Peyer's patch (tissue), 4 donors: ENCODE data around the gene CLRN1.

Source experiments
- CTCF ChIP-seq, 6 experiments: fragments of 450-650 bp in 4 of 6; fragments of 200-600 bp in 2 of 6; sonication (generic) in 1 of 6; IDR thresholded peaks; one replicate each; pipeline ENCODE4 v1.5.1; 2017 to 2019; ENCODE audit warnings: antibody characterized with exemption in 6 of 6, mild to moderate bottlenecking in 3 of 6, moderate library complexity in 1 of 6
- POLR2A ChIP-seq, 2 donors: fragments of 450-650 bp; IDR thresholded peaks; one replicate each; pipeline ENCODE4 v1.5.1; 2017; ENCODE audit warnings: antibody characterized with exemption in 2 of 2, mild to moderate bottlenecking in 2 of 2, moderate library complexity in 2 of 2

- TF ChIP-seq CTCF (IDR thresholded peaks at IDR 0.05) (no peak), POLR2A (IDR thresholded peaks at IDR 0.05) (no peak)
Measured at GRCh38 chr3:150960708-150961684, 11.5 kb downstream of the CLRN1 start.
